Aorta (tissue), 5 donors: ENCODE results near the gene CAPRIN1. TPM values are rescaled to one million over a fixed set of nuclear protein-coding genes. Genes with fewer than 3 reads are reported as not detected.

Source experiments
- ATAC-seq: fragments of 200-7000 bp; cut with Tn5 transposase; one replicate; pipeline ENCODE4 v1.9.1; 2022; ENCODE audit warnings: moderate library complexity; ENCODE audit not compliant: low FRiP score
- DNase-seq, 2 donors: peaks; one replicate each; pipeline ENCODE4 v3.0.0-alpha.2; 2020
- H3K27ac ChIP-seq, 2 donors: one replicate each; pipeline ENCODE4 v1.5.1; 2013; ENCODE audit warnings: low read length in 2 of 2, mild to moderate bottlenecking in 2 of 2, moderate library complexity in 2 of 2, control low read depth in 1 of 2, inconsistent platforms in 1 of 2, low read depth in 1 of 2
- H3K27me3 ChIP-seq, 2 donors: one replicate each; pipeline ENCODE4 v1.6.1; 2013; ENCODE audit warnings: control low read depth in 1 of 2, low read length in 1 of 2, mild to moderate bottlenecking in 1 of 2, moderate library complexity in 1 of 2; ENCODE audit not compliant: insufficient read depth in 2 of 2, control insufficient read depth in 1 of 2
- H3K36me3 ChIP-seq, 2 donors: one replicate each; pipeline ENCODE4 v1.6.1; 2013; ENCODE audit warnings: control low read depth in 1 of 2, low read length in 1 of 2, mild to moderate bottlenecking in 1 of 2; ENCODE audit not compliant: insufficient read depth in 2 of 2, control insufficient read depth in 1 of 2
- H3K4me1 ChIP-seq, 2 donors: one replicate each; pipeline ENCODE4 v1.6.1; 2013; ENCODE audit warnings: low read length in 2 of 2, control low read depth in 1 of 2, mild to moderate bottlenecking in 1 of 2, moderate library complexity in 1 of 2; ENCODE audit not compliant: insufficient read depth in 2 of 2, control insufficient read depth in 1 of 2
- H3K4me3 ChIP-seq, 2 donors: one replicate each; pipeline ENCODE4 v1.5.1; 2013; ENCODE audit warnings: low read length in 2 of 2, control low read depth in 1 of 2, mild to moderate bottlenecking in 1 of 2
- H3K9me3 ChIP-seq: one replicate; pipeline ENCODE4 v1.6.1; 2013; ENCODE audit warnings: mild to moderate bottlenecking, low read length; ENCODE audit not compliant: control insufficient read depth
- WGBS, 2 donors: extraction: QIAGEN DNeasy Blood & Tissue Kit; methylation state at CpG; one replicate each; pipeline ENCODE4 v1.1.7; 2013; 5-methylcytosine and 5-hydroxymethylcytosine counted together
- intact Hi-C, 2 donors: fragments of 100-400 bp; cut with DNase I; formaldehyde crosslinking; loops; one replicate each; pipeline versions ENCODE4 v1.14.2 to v1.15.0; 2022
- polyA plus RNA-seq, 2 donors: library from polyadenylated mRNA; stranded (reverse); fragments of 200-250 nt; gene quantifications; one replicate each; pipeline ENCODE4 v1.2.3, GENCODE V29; 2013
- total RNA-seq, 2 donors: library from RNA; stranded (reverse); fragmentation: NEBNext Ultra II Directional; extraction: Animal tissue kit (Norgen Biotek cat#: 25700); gene quantifications; one replicate each; pipeline ENCODE4 v1.2.1, GENCODE V29; 2021
- donor health status: healthy with polysubstance abuse.
- donor health status: Bipolar disorder and iron deficiency.
- donor health status: DM: no; HTN: no; CAD: no.
- donor health status: DM: no; HTN: no; CAD: no.
- donor health status: DM: yes; HTN: yes; CAD: no.

CAPRIN1 gene
- total and polyA plus RNA-seq, 4 donors, result 58.0 to 147 (median 90.8) TPM

GRCh38 chr11:34149274-34149673 is 97.7 kb downstream of the CAPRIN1 start:
- Histone ChIP-seq H3K27ac (no peak overlapping the region), H3K9me3 (no peaks in the 10 kb centered on the region), H3K36me3 (peaks cover 4 to 6% of the 10 kb centered on the region in 2 donors), H3K4me3 (no peak overlapping the region), H3K27me3 (no peaks in the 10 kb centered on the region), H3K4me1 (no peaks in the 10 kb centered on the region)
- 92 to 95% methylated on average over 7 of the region's 7 CpGs for WGBS, 2 donors
- no peak for ATAC-seq
- intact Hi-C loops, result no loop called here
- peak in 1 of 2 donors; percentile 55 for DNase-seq

- Histone ChIP-seq H3K27ac (no peak overlapping the region), H3K9me3 (no peaks in the 10 kb centered on the region), H3K27me3 (no peaks in the 10 kb centered on the region), H3K4me1 (no peaks in the 10 kb centered on the region), H3K36me3 (peaks cover 4 to 6% of the 10 kb centered on the region in 2 donors), H3K4me3 (no peak overlapping the region)
- DNase-seq (no peak), ATAC-seq (no peak)
- WGBS, 2 donors, result 56 to 63% methylated on average over 13 of the region's 13 CpGs
- intact Hi-C loops, result no loop called here
Measured at GRCh38 chr11:34149786-34150185, 98.3 kb downstream of the CAPRIN1 start.

GRCh38 chr11:34150494-34151151 is 99.1 kb downstream of the CAPRIN1 start:
- WGBS, 2 donors, result 74 to 83% methylated on average over 6 of the region's 6 CpGs

More at GRCh38 chr11:34150494-34151151, 99.1 kb downstream of the CAPRIN1 start:
- no peaks in the 10 kb centered on the region for H3K27me3 ChIP-seq
- H3K27ac ChIP-seq, result no peak overlapping the region
- ATAC-seq (no peak), DNase-seq (no peak)
- no peaks in the 10 kb centered on the region for H3K9me3 ChIP-seq
- intact Hi-C loops, result no loop called here
- peaks cover 2 to 3% of the 10 kb centered on the region in 2 donors for H3K36me3 ChIP-seq
- no peaks in the 10 kb centered on the region for H3K4me1 ChIP-seq
- no peak overlapping the region for H3K4me3 ChIP-seq

Other genes with a start within 250 kb of the CAPRIN1 start
- gene LMO2, start 159.7 kb upstream of the CAPRIN1 start, total RNA-seq, result 10 to 100 TPM; 25.5 to 51.7 TPM
- gene LMO2, start 159.7 kb upstream of the CAPRIN1 start, polyA plus RNA-seq, result 10 to 100 TPM; 50.8 to 72.4 TPM
- gene NAT10, start 53.9 kb downstream of the CAPRIN1 start, total RNA-seq, result 10 to 100 TPM; 33.6 to 42.4 TPM
- gene NAT10, start 53.9 kb downstream of the CAPRIN1 start, polyA plus RNA-seq, result 10 to 100 TPM in 1 of 2 donors, 1 to 10 TPM in 1; 8.9 to 25.1 TPM